Dedifferentiated amniotic fluid mesenchymal stem cell (primary cell): ENCODE data around the gene LPAR3.

Experiments
- DNase-seq: peaks from one replicate; pipeline ENCODE4 v3.0.0-alpha.2; 2016; ENCODE audit errors: extremely low spot score

LPAR3 gene

DNA sequence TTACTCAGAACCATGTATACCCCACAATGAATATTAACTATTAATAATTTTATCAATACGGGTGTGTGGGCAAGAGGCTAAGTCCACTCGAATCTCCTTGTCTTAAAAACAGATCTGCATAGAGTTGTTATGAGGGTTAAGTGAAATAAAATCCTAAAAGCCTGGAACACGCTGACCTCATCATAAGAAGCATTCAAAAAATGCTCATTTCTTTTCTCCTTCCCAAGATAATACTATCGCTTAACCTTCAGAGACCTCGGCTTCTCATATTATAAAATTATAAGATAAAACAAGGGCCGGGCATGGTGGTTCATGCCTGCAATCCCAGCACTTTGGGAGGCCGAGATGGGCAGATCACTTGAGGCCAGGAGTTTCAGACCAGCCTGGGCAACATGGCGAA, 35.1 kb downstream of the LPAR3 start:
- DNase-seq, result no peak

DNA sequence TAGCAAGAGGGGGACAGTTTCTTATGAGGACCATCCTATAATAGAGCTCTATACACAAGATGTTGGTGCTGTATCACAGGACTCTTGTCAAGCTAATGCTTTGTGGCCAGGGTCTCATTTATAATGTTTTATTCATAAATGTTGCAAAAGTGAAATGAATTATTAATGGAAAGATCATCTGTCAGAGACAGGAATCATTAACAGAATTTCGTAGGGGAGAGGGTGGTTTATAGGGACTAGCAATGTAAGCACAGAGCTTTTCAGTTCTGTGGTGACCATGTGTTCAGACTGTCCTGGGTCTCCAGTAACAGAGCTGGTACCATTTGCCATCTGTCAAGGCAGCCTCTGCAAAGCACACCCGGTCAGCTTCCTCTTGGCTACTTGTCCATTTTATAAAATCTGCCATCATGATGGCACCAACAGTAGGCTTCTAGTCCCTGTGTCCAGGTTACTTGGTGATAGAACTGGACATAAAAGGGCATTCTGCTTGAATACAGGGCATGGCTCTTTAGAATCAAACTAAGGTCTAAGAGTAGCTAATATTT, 36.2 kb downstream of the LPAR3 start:
- no peak for DNase-seq

DNA sequence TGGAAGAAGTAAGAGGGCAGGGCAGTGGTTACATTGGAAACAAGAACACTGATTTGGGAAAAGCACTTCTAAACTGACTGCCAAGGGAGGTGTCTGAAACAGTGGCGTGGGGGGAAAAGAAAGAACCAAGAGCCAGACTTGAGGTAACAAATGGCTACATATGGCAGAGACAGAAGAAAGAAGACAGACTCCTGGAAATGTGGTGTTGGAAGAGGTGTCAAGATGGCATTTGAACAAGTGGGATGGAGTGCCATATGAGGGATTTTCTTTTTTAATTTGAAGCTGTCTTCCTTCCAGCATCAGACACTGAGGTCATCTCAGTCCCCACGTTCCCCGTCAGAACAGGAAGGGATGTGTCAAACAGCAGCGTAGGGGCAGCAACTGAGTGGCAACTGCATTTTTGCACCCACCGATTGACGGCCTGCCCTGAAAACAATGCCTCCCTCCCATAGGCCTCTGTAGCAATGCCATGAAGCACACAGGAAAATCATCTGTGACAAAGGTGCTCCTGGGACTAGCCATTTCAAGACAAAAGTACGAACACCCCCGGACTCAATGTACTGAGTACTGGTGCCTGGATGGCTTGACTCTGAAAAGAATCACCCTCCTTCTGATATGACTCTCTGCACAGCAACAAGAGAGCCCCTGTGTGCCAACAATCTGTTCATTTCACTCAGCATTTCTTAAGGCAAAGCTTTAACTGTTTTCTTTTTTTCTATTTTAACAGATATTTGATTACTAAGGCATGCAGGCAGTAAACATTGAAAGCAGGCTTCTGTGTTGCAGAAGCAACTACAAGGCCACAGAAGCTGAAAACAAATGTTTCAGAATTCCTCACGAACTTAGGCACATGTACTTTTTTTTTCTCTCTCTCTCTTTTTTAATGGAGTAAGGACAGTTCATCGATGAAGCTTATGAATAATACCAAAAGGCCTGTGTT, 37.0 kb downstream of the LPAR3 start:
- no peak for DNase-seq

DNA sequence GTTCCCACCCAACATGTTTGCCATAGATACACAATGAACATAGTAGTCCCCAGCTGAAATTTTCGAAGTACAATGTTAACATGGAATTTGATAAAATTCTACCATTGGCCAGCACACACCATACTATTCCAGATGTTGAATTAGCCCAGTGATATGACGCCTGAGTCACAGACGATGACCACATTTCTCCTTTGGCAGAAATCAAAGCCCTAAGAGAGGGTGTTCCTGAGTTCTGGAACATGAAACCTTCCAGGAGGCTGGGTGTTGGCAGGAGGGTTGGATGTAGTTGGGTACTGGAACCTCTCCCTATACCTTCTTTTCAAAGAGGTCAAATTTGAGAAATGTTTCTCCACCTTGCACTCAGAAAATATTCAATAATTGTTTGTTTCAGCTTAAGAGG, 37.8 kb downstream of the LPAR3 start:
- DNase-seq, result no peak

DNA sequence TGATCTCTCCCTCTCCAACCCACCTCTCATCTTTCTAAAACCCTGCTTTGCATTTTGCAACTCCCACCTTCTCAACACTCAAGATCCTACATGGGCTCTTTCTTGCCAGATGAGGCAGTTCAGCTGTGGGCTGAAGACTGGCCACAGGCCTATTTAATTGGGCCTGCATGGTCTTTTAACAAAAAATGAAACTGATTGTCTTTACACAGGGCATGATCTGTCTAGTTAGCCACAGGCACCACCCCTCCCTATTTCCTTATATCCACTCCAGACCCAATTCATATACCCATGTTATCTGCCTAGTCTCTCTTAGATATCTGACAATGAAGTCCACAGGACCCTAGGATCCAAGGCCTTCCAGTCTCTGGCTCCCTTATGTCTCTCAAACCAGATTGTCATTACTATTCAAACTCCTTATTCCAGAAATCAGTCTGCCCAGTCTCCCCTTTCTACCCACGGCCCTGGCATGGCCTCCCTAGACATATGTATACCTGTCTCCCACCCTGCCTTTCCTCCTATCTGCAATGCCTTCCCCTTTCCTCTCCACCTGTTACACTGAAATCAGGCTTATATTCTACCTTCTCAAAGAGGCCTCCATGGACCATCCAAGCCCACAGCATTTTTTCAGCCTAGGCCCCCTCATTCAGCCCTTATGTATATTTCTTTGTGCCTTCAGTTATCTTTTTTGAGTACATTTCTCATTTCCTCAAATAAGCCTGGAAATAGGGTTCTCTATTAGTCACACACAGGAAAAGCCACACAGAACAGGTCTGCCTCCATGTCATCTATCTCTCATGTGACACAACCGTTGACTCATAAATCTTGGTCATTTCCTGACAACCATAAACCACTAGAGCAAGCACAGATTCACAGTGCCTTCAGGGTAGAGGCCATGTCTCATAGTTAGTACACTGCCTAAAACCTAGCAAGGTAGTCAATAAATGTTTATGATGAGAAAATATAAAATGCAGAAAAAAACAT, 39.0 kb downstream of the LPAR3 start:
- DNase-seq, result peak; percentile 27

DNA sequence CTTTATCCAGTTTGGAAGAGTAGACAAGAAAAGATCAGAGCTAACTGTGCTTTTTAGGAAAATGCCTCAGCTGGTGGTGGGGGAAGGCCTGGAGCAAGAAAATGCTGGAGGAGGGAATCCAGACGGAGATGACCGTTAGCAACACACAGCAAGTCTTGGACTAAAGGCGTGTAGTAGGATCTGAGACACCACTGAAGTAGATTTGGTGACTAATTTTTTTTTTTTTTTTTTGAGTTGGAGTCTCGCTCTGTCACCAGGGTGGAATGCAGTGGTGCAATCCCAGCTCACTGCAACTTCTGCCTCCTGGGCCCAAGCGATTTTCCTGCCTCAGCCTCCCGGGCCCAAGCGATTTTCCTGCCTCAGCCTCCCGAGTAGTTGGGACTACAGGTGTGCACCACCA, 41.2 kb downstream of the LPAR3 start:
- peak; percentile 61 for DNase-seq

DNA sequence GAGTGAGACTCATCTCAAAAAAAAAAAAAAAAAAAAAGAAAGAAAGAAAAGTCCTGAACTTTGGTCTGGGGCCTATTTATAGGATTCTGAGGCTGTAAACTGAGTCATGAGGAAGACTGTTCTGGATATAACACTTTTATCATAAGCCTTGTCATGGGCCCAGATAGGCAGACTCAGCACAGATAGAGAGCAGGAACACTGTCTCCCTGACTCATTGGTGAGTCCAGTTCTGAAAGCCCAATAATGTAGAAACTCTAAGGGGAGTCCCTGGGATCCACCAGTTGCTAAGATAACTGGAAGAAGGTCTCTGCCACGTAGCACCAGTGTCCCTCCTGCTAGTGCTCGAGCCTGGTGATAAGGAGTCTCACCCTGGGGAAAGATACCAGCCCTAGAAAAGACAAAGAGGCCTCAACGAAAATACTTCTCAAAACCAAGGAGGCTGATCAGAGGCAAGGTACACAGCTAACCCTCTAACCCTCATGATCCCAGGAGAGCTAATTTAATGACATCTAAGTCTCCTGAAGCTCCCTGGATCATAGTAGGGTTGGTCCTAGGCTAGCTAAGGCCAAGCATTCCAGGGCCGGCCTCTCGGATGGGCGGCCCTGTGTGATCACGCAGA, 43.5 kb downstream of the LPAR3 start:
- no peak for DNase-seq

DNA sequence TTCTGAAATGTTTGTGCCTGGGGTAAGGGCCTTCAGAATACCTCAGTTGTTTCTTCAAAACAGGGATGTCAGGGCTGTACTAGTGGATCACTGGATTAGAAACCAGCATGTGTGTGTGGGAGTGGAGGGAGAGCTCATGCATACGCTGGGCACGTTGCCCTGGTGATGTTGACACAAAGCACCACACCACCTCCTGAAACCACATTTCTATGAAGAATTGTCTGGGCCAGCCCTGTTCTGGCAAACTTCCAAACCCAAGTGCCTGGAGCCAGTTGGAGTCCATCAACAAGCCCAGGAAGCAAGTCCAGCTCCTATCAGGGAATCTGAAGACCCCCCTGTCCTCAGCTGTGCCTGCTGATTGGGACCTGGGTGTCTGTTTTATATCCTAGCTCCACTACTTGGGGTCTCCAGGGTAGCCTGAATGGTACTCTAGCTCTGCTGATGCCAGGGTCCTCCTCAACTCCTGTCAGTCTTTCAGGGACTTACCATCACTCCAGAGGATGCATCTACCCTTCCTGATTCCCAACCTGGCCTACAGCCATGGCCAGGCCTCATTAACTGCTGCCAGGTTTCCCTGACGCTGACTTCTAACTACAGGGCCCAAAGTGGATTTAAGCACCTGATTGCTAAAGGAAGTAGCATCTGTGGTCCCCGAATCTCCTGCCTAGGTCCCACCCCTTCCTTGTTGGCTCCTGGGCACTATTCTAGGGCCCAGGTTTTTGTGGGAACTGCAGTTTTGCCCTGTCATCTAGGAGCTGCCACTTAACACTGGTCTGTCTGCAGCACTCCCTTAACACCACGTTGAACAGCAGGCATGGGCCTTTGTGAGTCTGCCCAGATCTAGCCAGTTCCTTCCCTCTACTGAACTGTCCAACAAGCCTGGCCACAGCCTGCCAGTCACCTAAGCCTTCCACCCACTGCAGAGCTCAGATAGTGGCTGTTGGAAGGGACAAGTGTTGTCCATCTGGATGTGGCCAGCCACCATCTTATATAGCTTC, 45.5 kb downstream of the LPAR3 start:
- peak; percentile 93 for DNase-seq

DNA sequence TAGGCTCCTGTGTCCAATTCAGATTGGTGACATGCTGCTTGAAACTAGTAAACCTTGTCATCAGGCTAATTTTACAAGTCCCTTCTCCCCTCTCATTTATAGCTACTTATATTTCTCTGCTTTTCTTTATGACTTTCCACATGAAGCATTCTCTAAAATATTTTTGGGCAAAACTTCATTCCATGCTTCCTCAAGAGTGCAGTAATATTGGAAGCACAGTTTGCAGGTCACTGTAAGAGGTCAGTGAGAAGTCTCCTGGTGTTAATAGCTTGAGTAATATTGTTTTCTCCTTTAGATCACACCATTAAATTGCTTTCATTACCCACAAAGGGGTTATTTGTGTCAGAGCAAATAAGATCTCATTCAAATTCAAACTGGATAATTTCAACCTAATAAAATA, 46.6 kb downstream of the LPAR3 start:
- no peak for DNase-seq

DNA sequence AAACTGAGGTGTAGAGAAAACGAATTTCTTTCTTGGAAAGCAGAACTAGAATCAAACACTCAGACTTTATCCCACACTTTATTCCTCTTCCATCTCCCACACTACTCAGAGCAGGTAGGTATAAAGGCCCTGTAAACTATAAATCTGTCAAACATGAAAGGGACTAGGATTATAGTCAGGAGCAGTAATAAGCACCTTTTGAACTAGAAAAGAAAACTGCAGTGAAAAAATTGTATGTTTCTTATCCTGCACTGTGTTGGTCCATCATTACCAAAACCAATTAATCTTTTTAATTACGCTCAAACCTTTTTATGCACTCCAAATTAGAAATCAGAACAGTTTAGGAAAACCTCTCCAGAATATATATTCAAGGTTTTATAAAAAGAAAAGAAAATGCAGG, 47.6 kb downstream of the LPAR3 start:
- DNase-seq, result no peak

DNA sequence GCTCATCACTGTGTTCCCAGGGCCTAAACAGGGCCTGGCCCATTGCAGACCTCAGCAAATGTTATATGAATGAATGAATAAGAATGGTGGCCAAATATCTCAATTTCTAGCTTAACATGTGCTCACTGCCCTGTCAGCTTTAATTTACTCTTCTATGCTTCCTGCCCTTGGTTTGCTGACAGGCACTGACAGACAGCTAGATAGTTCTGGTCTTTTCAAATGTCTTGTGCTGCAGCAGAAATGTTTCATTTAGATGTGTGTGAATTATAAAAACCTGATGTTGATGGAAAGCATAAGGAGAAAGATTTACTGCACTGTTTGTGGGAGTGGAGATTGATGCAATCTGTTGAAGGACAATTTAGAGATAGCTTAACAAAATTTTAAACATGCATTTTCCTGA, 48.9 kb downstream of the LPAR3 start:
- DNase-seq, result no peak

DNA sequence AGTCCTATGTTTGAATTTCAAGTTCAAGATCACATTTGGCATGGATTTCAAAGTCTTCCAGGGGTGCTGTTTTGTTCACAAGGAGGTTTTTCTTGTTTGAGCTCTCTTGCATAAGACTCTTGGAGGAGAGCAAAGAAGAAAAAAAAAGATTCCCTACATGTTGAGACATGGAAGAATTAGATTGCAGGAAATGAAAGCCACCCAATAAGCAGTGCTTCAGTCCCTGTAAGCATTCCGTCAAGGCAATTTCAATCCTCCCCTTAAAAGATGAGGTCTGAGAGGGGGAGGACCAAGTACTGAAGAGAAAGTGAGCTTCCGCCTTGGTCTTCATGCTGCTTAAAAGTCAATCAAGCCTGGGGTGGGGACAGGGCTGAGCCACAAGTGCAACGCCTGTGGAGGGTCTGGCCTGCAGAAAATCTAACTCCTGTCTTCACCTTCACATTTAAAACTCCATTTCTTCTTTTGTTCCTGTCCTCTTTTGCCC, 50.2 kb downstream of the LPAR3 start:
- DNase-seq, result no peak

DNA sequence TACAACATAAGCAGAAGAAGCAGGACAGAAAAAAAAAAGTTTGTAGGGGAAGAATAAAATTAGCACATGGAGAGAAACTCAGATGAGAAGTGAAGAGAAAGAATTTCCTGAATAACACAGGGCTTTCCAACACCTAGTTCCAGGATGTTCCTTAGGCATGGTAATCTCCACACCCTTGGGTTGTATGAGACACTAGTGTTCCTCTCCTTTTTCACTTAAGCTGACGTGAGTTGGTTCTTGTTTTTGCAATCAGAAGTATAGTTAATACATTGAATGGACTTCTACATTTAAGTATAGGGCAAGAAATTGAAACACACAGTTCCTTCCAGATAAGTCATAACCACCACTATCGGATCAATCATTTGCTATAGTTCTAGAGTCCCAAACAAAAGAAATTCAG, 51.0 kb downstream of the LPAR3 start:
- no peak for DNase-seq

DNA sequence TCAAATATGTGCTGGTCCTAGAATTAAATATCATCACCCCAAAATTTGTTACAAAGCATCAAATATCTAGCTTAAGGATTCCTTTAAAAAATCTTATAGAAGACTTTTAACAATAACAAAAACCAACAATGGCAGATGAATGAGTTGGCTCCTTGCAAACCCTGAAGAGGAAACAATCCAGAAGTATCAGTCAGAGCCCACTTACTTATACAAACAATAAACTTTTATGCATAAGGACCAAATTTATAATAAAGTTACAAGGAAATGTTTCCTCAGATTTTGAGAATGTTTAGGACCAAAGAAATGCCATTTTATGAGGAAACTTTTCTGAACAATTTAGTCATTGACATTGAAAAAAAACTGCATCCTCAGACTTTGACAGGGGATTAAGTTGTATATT, 52.7 kb downstream of the LPAR3 start:
- DNase-seq, result no peak

DNA sequence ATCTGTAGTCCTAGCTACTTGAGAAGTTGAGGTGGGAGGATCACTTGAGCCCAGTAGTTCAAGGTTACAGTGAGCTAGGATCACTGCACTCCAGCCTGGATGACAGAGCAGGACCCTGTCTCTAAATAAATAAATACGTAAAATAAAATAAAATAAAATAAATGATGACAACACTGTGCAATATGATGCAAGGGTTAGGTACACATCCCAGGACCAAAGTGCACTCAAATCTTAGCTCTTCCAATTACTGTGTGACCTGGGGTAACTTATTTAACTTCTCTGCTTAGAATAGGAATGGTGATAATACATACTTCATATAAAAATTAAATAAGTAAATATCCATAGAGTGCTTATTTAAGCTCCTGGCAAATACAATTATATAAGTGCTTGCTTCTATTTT, 53.5 kb downstream of the LPAR3 start:
- DNase-seq, result no peak

DNA sequence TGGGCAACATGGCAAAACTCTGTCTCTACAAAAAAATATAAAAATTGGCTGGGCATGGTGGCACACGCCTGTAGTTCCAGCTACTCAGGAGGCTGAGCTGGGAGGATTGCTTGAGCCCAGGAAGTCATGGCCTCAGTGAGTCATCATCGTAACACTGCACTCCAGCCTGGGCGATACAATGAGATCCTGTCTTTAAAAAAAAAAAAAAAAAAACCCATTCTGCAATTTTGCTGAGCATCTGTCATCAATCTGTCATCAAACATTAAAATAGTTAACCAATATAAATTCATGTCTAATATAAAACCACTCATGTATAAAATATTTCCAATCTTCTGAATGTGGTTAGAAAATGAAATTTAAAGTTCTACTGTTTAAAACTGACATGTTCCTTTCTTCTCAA, 56.9 kb downstream of the LPAR3 start:
- no peak for DNase-seq

DNA sequence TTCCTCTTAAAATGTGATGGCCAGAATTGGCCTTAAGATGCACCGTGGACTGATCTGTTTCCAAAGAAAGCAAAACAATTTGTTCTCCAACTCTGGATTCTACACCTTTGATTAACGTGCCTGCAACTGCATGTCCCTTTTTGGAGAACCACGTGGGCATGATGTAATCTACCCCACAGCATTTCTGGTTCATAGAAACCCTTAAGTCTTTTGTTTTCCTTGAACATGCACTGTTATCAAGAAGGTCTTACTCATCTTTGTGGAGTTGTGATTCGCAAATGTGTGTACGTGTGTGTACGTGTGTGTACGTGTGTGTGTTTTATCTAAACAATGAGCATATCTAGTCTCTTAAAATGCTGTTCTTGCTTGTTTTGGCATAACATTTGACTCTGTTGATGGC, 57.8 kb downstream of the LPAR3 start:
- DNase-seq, result no peak

DNA sequence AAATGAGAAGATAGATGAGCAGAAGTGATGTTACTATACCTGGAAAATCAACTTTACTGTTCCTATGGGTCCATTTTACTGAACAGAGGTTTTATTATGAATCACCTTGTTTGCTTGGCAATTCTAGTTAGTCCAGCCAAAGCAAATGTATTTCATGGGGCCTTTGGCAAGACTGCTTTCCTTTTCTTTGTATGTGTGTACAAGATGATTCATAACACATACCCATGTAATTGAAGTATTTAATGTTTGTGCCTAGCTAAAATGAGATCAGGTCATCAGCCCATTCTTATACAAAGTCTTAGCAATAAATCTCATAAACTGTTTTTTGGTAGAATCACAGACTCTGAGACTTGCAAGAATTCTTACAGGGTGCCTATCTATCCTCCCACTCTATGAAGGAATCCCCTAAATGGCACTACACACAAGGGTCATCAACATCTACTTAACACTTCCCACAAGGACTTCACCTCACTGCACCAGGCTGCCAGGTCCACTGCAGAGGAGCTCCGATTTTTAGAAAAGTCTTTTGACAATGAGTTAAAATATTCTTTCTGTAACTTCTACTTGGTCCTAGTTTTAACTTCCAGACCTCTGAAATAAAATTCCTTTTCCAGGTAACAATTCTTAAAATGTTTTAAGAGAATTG, 58.5 kb downstream of the LPAR3 start:
- DNase-seq, result peak; percentile 34

DNA sequence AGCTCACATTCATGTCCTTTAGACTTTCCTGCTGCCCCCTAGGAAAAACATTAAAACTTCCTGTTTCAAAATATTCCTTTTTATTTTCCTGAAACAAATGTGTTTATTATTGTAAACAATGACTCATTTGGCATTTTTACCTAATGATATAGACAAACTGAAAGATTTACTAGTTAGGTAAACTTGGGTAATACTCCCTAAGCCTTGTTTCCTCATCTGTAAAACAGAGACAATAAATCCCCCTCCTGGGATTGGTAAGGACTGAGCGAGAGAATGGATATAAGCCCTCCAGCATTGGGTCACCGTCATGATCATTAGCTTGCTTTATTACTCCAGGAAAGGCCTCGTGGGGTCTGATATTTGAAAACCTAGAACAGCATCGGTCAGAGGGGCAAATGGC, 59.8 kb downstream of the LPAR3 start:
- DNase-seq, result no peak

DNA sequence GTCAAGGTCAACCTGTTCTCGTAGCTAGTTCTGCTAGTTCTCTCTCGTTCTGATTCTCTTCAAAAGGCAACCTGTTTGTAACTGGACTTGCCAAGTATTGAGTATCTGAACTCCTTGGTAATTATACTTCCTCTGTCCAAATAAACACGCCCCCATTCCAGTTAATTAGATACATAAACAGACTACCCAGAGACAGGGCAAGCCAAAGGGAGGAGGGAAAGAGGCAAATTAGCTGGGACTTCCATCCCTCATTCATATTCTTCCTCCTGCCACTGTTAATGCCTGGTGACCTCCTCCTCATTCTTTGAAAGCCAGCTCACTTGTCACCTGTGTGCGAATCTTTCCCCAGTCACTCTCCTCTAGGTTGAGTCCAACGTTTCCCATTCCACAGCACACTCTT, 62.9 kb downstream of the LPAR3 start:
- DNase-seq, result no peak
